K562 (cell line): ENCODE results near the gene CBL. TPM values are rescaled to one million over a fixed set of nuclear protein-coding genes. Genes with fewer than 3 reads are reported as not detected.
A peak's percentile ranks its signal among the peaks of the same experiment; 100 is the strongest.

ENCODE experiments used
- ARID3A ChIP-seq: IDR thresholded peaks from 2 replicates; pipeline ENCODE4 v1.6.1; 2012; ENCODE audit warnings: low read depth, low read length, improper control_type of control experiment, borderline replicate concordance
- ATF2 ChIP-seq: sonication (generic); formaldehyde crosslinking; IDR thresholded peaks from 2 replicates; pipeline ENCODE4 v1.8.1; 2022; ENCODE audit warnings: missing genetic modification reagents
- CREB1 ChIP-seq, 2 experiments: sonication (generic) in 1 of 2; formaldehyde crosslinking in 1 of 2; IDR thresholded peaks; 2 replicates each; pipeline versions ENCODE4 v1.6.1 to v1.8.0; 2012 to 2022; ENCODE audit warnings: inconsistent platforms in 1 of 2, mild to moderate bottlenecking in 1 of 2, missing genetic modification reagents in 1 of 2, moderate library complexity in 1 of 2
- ETV6 ChIP-seq, 3 experiments: fragments of 150-350 bp in 1 of 3; sonication (generic) in 1 of 3; formaldehyde crosslinking in 1 of 3; IDR thresholded peaks; 2 replicates each; pipeline versions ENCODE4 v1.6.1 to v1.8.0; 2014 to 2022; ENCODE audit warnings: borderline replicate concordance in 2 of 3, low read depth in 2 of 3, antibody characterized with exemption in 1 of 3, low read length in 1 of 3, mild to moderate bottlenecking in 1 of 3, missing genetic modification reagents in 1 of 3
- EZH2 ChIP-seq: IDR thresholded peaks from 2 replicates; pipeline ENCODE4 v1.6.1; 2012; ENCODE audit warnings: low read depth, mild to moderate bottlenecking, inconsistent platforms, low read length, borderline replicate concordance
- KLF13 ChIP-seq: fragments of 450-650 bp; IDR thresholded peaks from 2 replicates; pipeline ENCODE4 v1.6.1; 2016; ENCODE audit warnings: missing genetic modification characterization, low read depth, mild to moderate bottlenecking, missing compliant biosample characterization, moderate library complexity, borderline replicate concordance
- MCM7 ChIP-seq, 2 experiments: fragments of 450-650 bp; IDR thresholded peaks; 2 replicates each; pipeline ENCODE4 v1.6.1; 2016 to 2018
- MTF1 ChIP-seq: fragments of 250-450 bp; sonication (Bioruptor Pico); IDR thresholded peaks from 2 replicates; pipeline ENCODE4 v1.9.0; 2021; ENCODE audit warnings: moderate library complexity, mild to moderate bottlenecking, inconsistent platforms, borderline replicate concordance
- NFIC ChIP-seq: fragments of 450-650 bp; IDR thresholded peaks from 2 replicates; pipeline ENCODE4 v1.6.1; 2017; ENCODE audit warnings: mild to moderate bottlenecking, inconsistent platforms
- NR3C1 ChIP-seq: sonication (generic); formaldehyde crosslinking; IDR thresholded peaks from 2 replicates; pipeline ENCODE4 v1.8.1; 2022; ENCODE audit warnings: missing genetic modification reagents
- OTX1 ChIP-seq: fragments of 450-650 bp; formaldehyde crosslinking; IDR thresholded peaks from 2 replicates; pipeline ENCODE4 v1.4.0; 2022; ENCODE audit warnings: mild to moderate bottlenecking
- PTBP1 ChIP-seq: fragments of 200-400 bp; formaldehyde crosslinking; IDR thresholded peaks from 2 replicates; pipeline ENCODE4 v1.6.1; 2017; ENCODE audit warnings: low read depth, low read length
- PURB ChIP-seq: sonication (generic); formaldehyde crosslinking; IDR thresholded peaks from 2 replicates; pipeline ENCODE4 v1.9.0; 2021; ENCODE audit warnings: low read depth, mild to moderate bottlenecking, missing genetic modification reagents
- RNF2 ChIP-seq: sonication (generic); IDR thresholded peaks from 2 replicates; pipeline ENCODE4 v1.6.1; 2016
- SMARCC2 ChIP-seq: fragments of 450-650 bp; IDR thresholded peaks from 2 replicates; pipeline ENCODE4 v1.6.1; 2017; ENCODE audit warnings: antibody characterized with exemption, moderate library complexity, mild to moderate bottlenecking, low read depth
- SRSF7 ChIP-seq: fragments of 200-400 bp; formaldehyde crosslinking; optimal IDR thresholded peaks from 2 replicates; pipeline ENCODE3; 2017; ENCODE audit warnings: mild to moderate bottlenecking, low read depth, low read length
- TAL1 ChIP-seq: fragments of 450-650 bp; IDR thresholded peaks from 2 replicates; pipeline ENCODE4 v1.6.1; 2016; ENCODE audit warnings: mild to moderate bottlenecking
- ZNF507 ChIP-seq: conservative IDR thresholded peaks from 2 replicates; pipeline ENCODE4 v1.6.1; 2017; ENCODE audit warnings: missing genetic modification characterization, missing compliant biosample characterization
- ZNF586 ChIP-seq: fragments of 450-650 bp; formaldehyde crosslinking; conservative IDR thresholded peaks from 2 replicates; pipeline ENCODE4 v1.4.0; 2020; ENCODE audit warnings: mild to moderate bottlenecking, moderate library complexity
- ZNF766 ChIP-seq: fragments of 200-800 bp; sonication (Bioruptor generic); conservative IDR thresholded peaks from 2 replicates; pipeline ENCODE4 v1.6.1; 2016; ENCODE audit warnings: missing genetic modification characterization, missing compliant biosample characterization
- polyA plus RNA-seq, 8 experiments: library from polyadenylated mRNA; depleted of rRNA in 4 of 8; stranded (reverse) in 5 of 8; unstranded in 3 of 8; fragments of >200 nt; fragmentation: Nextera tagmentation in 2 of 8; fragmentation: Illumina TruSeq in 1 of 8; extraction: Ambion mirVana in 2 of 8; extraction: Trizol in 1 of 8; gene quantifications; 2 replicates each; pipeline versions ENCODE4 v1.2.1 to v1.2.3, GENCODE V29; 2011 to 2014; ENCODE audit warnings: inconsistent platforms in 1 of 8, missing spikeins in 1 of 8
- total RNA-seq, 7 experiments: library from RNA; depleted of rRNA in 6 of 7; stranded (reverse); fragments of >200 nt in 6 of 7; fragmentation: Illumina TruSeq in 2 of 7; extraction: Trizol in 2 of 7; gene quantifications; 2 replicates each; pipeline versions ENCODE4 v1.2.1 to v1.2.3, GENCODE V29; 2011 to 2021; ENCODE audit warnings: low replicate concordance in 1 of 7

CBL gene
- total and polyA plus RNA-seq, 9 of the 15 experiments (the other 6 are each of a cell fraction or from before 2014, with no cell fraction given), result 3.2 to 24.9 (median 9.9) TPM

- TF ChIP-seq PTBP1 (no peak), ETV6 (IDR thresholded peaks at IDR 0.05; ENCODE audit: borderline replicate concordance in 1 of 2, low read depth in 2 of 2, low read length in 1 of 2) (no peak), ETV6 (CRISPR knock-in tag; IDR thresholded peaks at IDR 0.05; ENCODE audit: borderline replicate concordance) (no peak), MCM7 (IDR thresholded peaks at IDR 0.05) (no peak), TAL1 (no peak), SMARCC2 (no peak), SRSF7 (no peak), NFIC (peak; percentile 49; the same call in 1 of the 2 replicates), OTX1 (no peak), CREB1 (IDR thresholded peaks at IDR 0.05) (peak; percentile 91), CREB1 (CRISPR knock-in tag; IDR thresholded peaks at IDR 0.05) (peak; percentile 88), ATF2 (CRISPR knock-in tag) (no peak), RNF2 (no peak), PURB (no peak), KLF13 (tag) (no peak), MTF1 (CRISPR knock-in tag) (no peak), ZNF586 (no peak), EZH2 (no peak), NR3C1 (no peak), ZNF507 (tag) (no peak), ZNF766 (CRISPR knock-in tag) (no peak), ARID3A (no peak)
These were observed 128.2 kb downstream of the CBL start, which contains the start of gene RNF26 (continued) for GRCh38 chr11:119334174-119334930.
